HG03159 (cell line): ENCODE data around the gene DNAJB11.
A peak's percentile ranks its signal among the peaks of the same experiment; 100 is the strongest.
"Not testable (repeated sequence)": the region's sequence is repeated elsewhere in the genome, so short reads cannot be mapped to it uniquely, and the experiment has no call there.

Source experiments
- ATAC-seq: cut with Tn5 transposase; IDR thresholded peaks from one replicate; pipeline ENCODE4 v1.9.1; 2021; ENCODE audit warnings: mild to moderate bottlenecking, moderate library complexity; ENCODE audit not compliant: unreplicated experiment

The DNAJB11 gene

GRCh38 chr3:186617036-186617946 lies 46.8 kb downstream of the DNAJB11 start:
- peak; percentile 89 for ATAC-seq

- ATAC-seq: no peak
Observed at GRCh38 chr3:186618318-186618938, 47.9 kb downstream of the DNAJB11 start.

- no peak for ATAC-seq
Observed at GRCh38 chr3:186619787-186620212, 49.3 kb downstream of the DNAJB11 start.

- no peak for ATAC-seq
Observed at GRCh38 chr3:186620213-186621092, 49.9 kb downstream of the DNAJB11 start.

GRCh38 chr3:186621894-186622650 lies 51.6 kb downstream of the DNAJB11 start:
- no peak for ATAC-seq

GRCh38 chr3:186622651-186623310 lies 52.3 kb downstream of the DNAJB11 start:
- ATAC-seq: no peak

- no peak for ATAC-seq
Observed at GRCh38 chr3:186624598-186624997, 54.1 kb downstream of the DNAJB11 start.

GRCh38 chr3:186625600-186626042 lies 55.1 kb downstream of the DNAJB11 start:
- ATAC-seq: no peak

GRCh38 chr3:186626254-186626847 lies 55.8 kb downstream of the DNAJB11 start:
- no peak for ATAC-seq

GRCh38 chr3:186627852-186628414 lies 57.4 kb downstream of the DNAJB11 start:
- ATAC-seq: no peak

- ATAC-seq: no peak
Observed at GRCh38 chr3:186628756-186629155, 58.2 kb downstream of the DNAJB11 start.

- ATAC-seq: no peak
Observed at GRCh38 chr3:186630950-186631641, 60.6 kb downstream of the DNAJB11 start.

GRCh38 chr3:186633481-186633880 lies 63.0 kb downstream of the DNAJB11 start:
- no peak for ATAC-seq

- not testable (repeated sequence) for ATAC-seq
Observed at GRCh38 chr3:186634207-186634606, 63.7 kb downstream of the DNAJB11 start.
